HEK293T (cell line): ENCODE data around the gene PNMA8B.
"Not testable (repeated sequence)": the region's sequence is repeated elsewhere in the genome, so short reads cannot be mapped to it uniquely, and the experiment has no call there.

Experiments used
- CTCF ChIA-PET: fragments of 350-600 bp; formaldehyde crosslinking; extraction: SDS; loops from one replicate; lab custom pipeline; 2021; ENCODE audit warnings: antibody characterized with exemption, inconsistent platforms; lab: Yijun Ruan, JAX
- POLR2A ChIA-PET: fragments of 350-600 bp; formaldehyde crosslinking; extraction: SDS; loops from one replicate; lab custom pipeline; 2020; ENCODE audit warnings: antibody characterized with exemption, inconsistent platforms; lab: Yijun Ruan, JAX
- DNase-seq: peaks from one replicate; pipeline ENCODE4 v3.0.0; 2012; ENCODE audit warnings: mixed read lengths; ENCODE audit errors: extremely low spot score
- ARNT ChIP-seq: fragments of 450-650 bp; IDR thresholded peaks from 2 replicates; pipeline ENCODE4 v1.6.1; 2017; ENCODE audit warnings: mild to moderate bottlenecking
- BHLHE40 ChIP-seq: fragments of 450-650 bp; IDR thresholded peaks from 2 replicates; pipeline ENCODE4 v1.6.1; 2016; ENCODE audit warnings: mild to moderate bottlenecking, moderate library complexity, borderline replicate concordance
- CTBP1 ChIP-seq: fragments of 450-650 bp; IDR thresholded peaks from 2 replicates; pipeline ENCODE4 v1.6.1; 2016; ENCODE audit warnings: borderline replicate concordance
- ELF4 ChIP-seq: fragments of 450-650 bp; IDR thresholded peaks from 2 replicates; pipeline ENCODE4 v1.6.1; 2017; ENCODE audit warnings: antibody characterized with exemption
- FOXA1 ChIP-seq: fragments of 450-650 bp; IDR thresholded peaks from 2 replicates; pipeline ENCODE4 v1.6.1; 2016; ENCODE audit warnings: mild to moderate bottlenecking
- FOXK2 ChIP-seq: fragments of 450-650 bp; IDR thresholded peaks from 2 replicates; pipeline ENCODE4 v1.6.1; 2016; ENCODE audit warnings: mild to moderate bottlenecking
- FOXM1 ChIP-seq: fragments of 450-650 bp; IDR thresholded peaks from 2 replicates; pipeline ENCODE4 v1.6.1; 2017; ENCODE audit warnings: mild to moderate bottlenecking, borderline replicate concordance
- HDGF ChIP-seq: fragments of 450-650 bp; IDR thresholded peaks from 2 replicates; pipeline ENCODE4 v1.6.1; 2017; ENCODE audit warnings: antibody characterized with exemption, borderline replicate concordance
- L3MBTL2 ChIP-seq: fragments of 450-650 bp; conservative IDR thresholded peaks from 2 replicates; pipeline ENCODE4 v1.6.1; 2016; ENCODE audit warnings: mild to moderate bottlenecking
- LEF1 ChIP-seq: fragments of 450-650 bp; IDR thresholded peaks from 2 replicates; pipeline ENCODE4 v1.6.1; 2017; ENCODE audit warnings: mild to moderate bottlenecking, borderline replicate concordance
- NFRKB ChIP-seq: fragments of 450-650 bp; IDR thresholded peaks from 2 replicates; pipeline ENCODE4 v1.6.1; 2016; ENCODE audit warnings: mild to moderate bottlenecking, moderate library complexity
- PKNOX1 ChIP-seq: fragments of 450-650 bp; IDR thresholded peaks from 2 replicates; pipeline ENCODE4 v1.6.1; 2016
- SP1 ChIP-seq: fragments of 450-650 bp; IDR thresholded peaks from 2 replicates; pipeline ENCODE4 v1.6.1; 2017
- SUZ12 ChIP-seq: fragments of 450-650 bp; IDR thresholded peaks from 2 replicates; pipeline ENCODE4 v1.6.1; 2016; ENCODE audit warnings: mild to moderate bottlenecking
- TARDBP ChIP-seq: fragments of 450-650 bp; IDR thresholded peaks from 2 replicates; pipeline ENCODE4 v1.6.1; 2016
- ZNF384 ChIP-seq: fragments of 450-650 bp; IDR thresholded peaks from 2 replicates; pipeline ENCODE4 v1.6.1; 2016

PNMA8B gene

GRCh38 chr19:46533621-46534081 is 38.0 kb upstream of the PNMA8B start:
- POLR2A ChIA-PET, result no interaction called here
- no peak for DNase-seq
- TF ChIP-seq HDGF (no peak), SP1 (no peak), TARDBP (no peak), NFRKB (no peak), ELF4 (no peak), ARNT (no peak), ZNF384 (no peak), BHLHE40 (no peak), SUZ12 (no peak), LEF1 (no peak), FOXK2 (no peak), FOXA1 (no peak), FOXM1 (no peak), PKNOX1 (no peak), CTBP1 (no peak), L3MBTL2 (no peak)
- CTCF ChIA-PET, result no interaction called here

- DNase-seq, result no peak
- TF ChIP-seq CTBP1 (no peak), NFRKB (no peak), SP1 (no peak), LEF1 (no peak), PKNOX1 (no peak), FOXK2 (no peak), BHLHE40 (no peak), FOXA1 (no peak), TARDBP (no peak), ARNT (no peak)
- POLR2A ChIA-PET, result no interaction called here
- CTCF ChIA-PET, result interaction anchor here (0.6 kb wide), 1 partner anchor 8 kb away, joined by 8 read pairs; no protein-coding TSS in a partner anchor
Measured at GRCh38 chr19:46533078-46533620, 37.5 kb upstream of the PNMA8B start.

GRCh38 chr19:46530636-46531035 is 35.0 kb upstream of the PNMA8B start:
- DNase-seq, result peak; percentile 45
- TF ChIP-seq HDGF, result no peak
- TF ChIP-seq CTBP1, result no peak
- TF ChIP-seq ZNF384, result no peak
- no peak for TF ChIP-seq FOXM1
- no peak for TF ChIP-seq ARNT
- no peak for TF ChIP-seq PKNOX1
- TF ChIP-seq LEF1, result no peak
- POLR2A ChIA-PET, result no interaction called here
- CTCF ChIA-PET, result interaction anchor here (0.9 to 1.8 kb wide), 3 partner anchors 8 to 38 kb away, joined by 3 to 8 read pairs (median 5); no protein-coding TSS in a partner anchor

GRCh38 chr19:46529622-46530451 is 34.2 kb upstream of the PNMA8B start:
- ChIA-PET POLR2A (interaction anchor here (0.8 kb wide), 1 partner anchor 71 kb away, joined by 3 read pairs; no protein-coding TSS in a partner anchor), CTCF (interaction anchor here (0.6 to 3.1 kb wide), 10 partner anchors 8 to 412 kb away, joined by 3 to 14 read pairs (median 4); no protein-coding TSS in a partner anchor)
- TF ChIP-seq HDGF, result no peak
- no peak for TF ChIP-seq ARNT
- no peak for TF ChIP-seq LEF1
- no peak for TF ChIP-seq SUZ12
- no peak for TF ChIP-seq ZNF384
- TF ChIP-seq CTBP1, result no peak
- no peak for TF ChIP-seq PKNOX1
- TF ChIP-seq BHLHE40, result no peak
- peak; percentile 77 for DNase-seq

- CTCF ChIA-PET, result interaction anchor here (0.6 to 3.1 kb wide), 8 partner anchors 9 to 413 kb away, joined by 3 to 14 read pairs (median 4); no protein-coding TSS in a partner anchor
- DNase-seq, result no peak
- POLR2A ChIA-PET, result no interaction called here
- TF ChIP-seq SP1 (no peak), NFRKB (no peak), CTBP1 (no peak), ARNT (no peak), HDGF (no peak), BHLHE40 (no peak), TARDBP (no peak), SUZ12 (no peak), FOXK2 (no peak)
Measured at GRCh38 chr19:46528601-46529590, 33.2 kb upstream of the PNMA8B start.

GRCh38 chr19:46526801-46527200 is 31.1 kb upstream of the PNMA8B start:
- CTCF ChIA-PET, result interaction anchor here (1.7 kb wide), 1 partner anchor 11 kb away, joined by 5 read pairs; no protein-coding TSS in a partner anchor
- POLR2A ChIA-PET, DNase-seq: not testable (repeated sequence)
